Glomerular visceral epithelial cell (primary cell): ENCODE measurements around the gene ACKR2.
"Not testable (repeated sequence)": the region's sequence is repeated elsewhere in the genome, so short reads cannot be mapped to it uniquely, and the experiment has no call there.

Experiments
- DNase-seq: peaks from one replicate; pipeline ENCODE4 v3.0.0-alpha.2; 2016; ENCODE audit errors: extremely low spot score

ACKR2 gene

GRCh38 chr3:42801048-42801620 lies 8.1 kb upstream of the ACKR2 start:
- no peak for DNase-seq

GRCh38 chr3:42801784-42802183 lies 7.5 kb upstream of the ACKR2 start:
- no peak for DNase-seq

- DNase-seq = no peak
These were observed 6.3 kb upstream of the ACKR2 start for GRCh38 chr3:42802876-42803413.

GRCh38 chr3:42803414-42804105 lies 5.7 kb upstream of the ACKR2 start:
- peak; percentile 25 for DNase-seq

- DNase-seq = peak; percentile 96
These were observed 5.0 kb upstream of the ACKR2 start, which contains the start of gene HIGD1A for GRCh38 chr3:42804106-42804830. TSS of gene HIGD1A (minus strand) at chr3:42804490. CDS start at chr3:42794253, 10,237 bp downstream.

- DNase-seq = no peak
These were observed 4.5 kb upstream of the ACKR2 start for GRCh38 chr3:42804831-42805132.

- DNase-seq = peak; percentile 12
These were observed 4.0 kb upstream of the ACKR2 start for GRCh38 chr3:42805141-42805821.

GRCh38 chr3:42807929-42808328 lies 1.3 kb upstream of the ACKR2 start:
- DNase-seq = no peak

- peak; percentile 23 for DNase-seq
These were observed 1.5 kb downstream of the ACKR2 start for GRCh38 chr3:42810706-42811105.

- not testable (repeated sequence) for DNase-seq
These were observed 2.1 kb downstream of the ACKR2 start for GRCh38 chr3:42811118-42811883.

- DNase-seq = no peak
These were observed 5.0 kb downstream of the ACKR2 start for GRCh38 chr3:42814246-42814645.

GRCh38 chr3:42814914-42815507 lies 5.8 kb downstream of the ACKR2 start:
- no peak for DNase-seq

- no peak for DNase-seq
These were observed 6.6 kb downstream of the ACKR2 start for GRCh38 chr3:42815826-42816225.

GRCh38 chr3:42819351-42819965 lies 10.2 kb downstream of the ACKR2 start:
- DNase-seq = no peak

GRCh38 chr3:42820746-42821051 lies 11.5 kb downstream of the ACKR2 start:
- no peak for DNase-seq

GRCh38 chr3:42822828-42823227 lies 13.6 kb downstream of the ACKR2 start:
- DNase-seq = no peak

GRCh38 chr3:42823351-42823750 lies 14.1 kb downstream of the ACKR2 start:
- DNase-seq = peak; percentile 18

- no peak for DNase-seq
These were observed 16.9 kb downstream of the ACKR2 start for GRCh38 chr3:42826141-42826540.

GRCh38 chr3:42827023-42827422 lies 17.8 kb downstream of the ACKR2 start:
- DNase-seq = no peak

GRCh38 chr3:42827654-42828053 lies 18.4 kb downstream of the ACKR2 start:
- DNase-seq = no peak

- DNase-seq = no peak
These were observed 19.9 kb downstream of the ACKR2 start for GRCh38 chr3:42829083-42829627.
